HepG2 (cell line): ENCODE results near the gene STK39. TPM values are rescaled to one million over a fixed set of nuclear protein-coding genes. Genes with fewer than 3 reads are reported as not detected.

Experiments used
- ARID3A ChIP-seq: IDR thresholded peaks from 2 replicates; pipeline ENCODE4 v1.6.1; 2012; ENCODE audit warnings: low read depth, low read length, improper control_type of control experiment
- CBFB ChIP-seq: sonication (generic); formaldehyde crosslinking; IDR thresholded peaks from 2 replicates; pipeline ENCODE4 v1.4.0; 2020; ENCODE audit warnings: missing genetic modification reagents
- GPBP1L1 ChIP-seq: sonication (generic); formaldehyde crosslinking; IDR thresholded peaks from 2 replicates; pipeline ENCODE4 v1.5.0; 2020; ENCODE audit warnings: mild to moderate bottlenecking, missing genetic modification reagents
- HCFC1 ChIP-seq: fragments of 150-350 bp; IDR thresholded peaks from 2 replicates; pipeline ENCODE4 v1.6.1; 2014; ENCODE audit warnings: low read depth, low read length
- HMGXB4 ChIP-seq, 2 experiments: sonication (generic) in 1 of 2; formaldehyde crosslinking in 1 of 2; IDR thresholded peaks; 2 replicates each; pipeline versions ENCODE4 v1.4.0 to v1.6.1; 2018 to 2020; ENCODE audit warnings: missing genetic modification reagents in 2 of 2, borderline replicate concordance in 1 of 2, low read depth in 1 of 2, mild to moderate bottlenecking in 1 of 2, missing biosample characterization in 1 of 2
- SP5 ChIP-seq: IDR thresholded peaks from 2 replicates; pipeline ENCODE4 v1.6.1; 2016; ENCODE audit warnings: low read depth, borderline replicate concordance
- SRSF1 ChIP-seq: fragments of 200-400 bp; formaldehyde crosslinking; optimal IDR thresholded peaks from 2 replicates; pipeline ENCODE3; 2017; ENCODE audit warnings: mild to moderate bottlenecking, low read depth, low read length, moderate library complexity
- ZNF276 ChIP-seq: sonication (generic); formaldehyde crosslinking; IDR thresholded peaks from 2 replicates; pipeline ENCODE4 v1.4.0; 2020; ENCODE audit warnings: mild to moderate bottlenecking, low read depth, missing genetic modification reagents
- ZNF431 ChIP-seq: sonication (generic); formaldehyde crosslinking; IDR thresholded peaks from 2 replicates; pipeline ENCODE4 v1.9.0; 2022; ENCODE audit warnings: missing genetic modification reagents, low read depth, mild to moderate bottlenecking, borderline replicate concordance
- ZNF720 ChIP-seq: sonication (generic); formaldehyde crosslinking; IDR thresholded peaks from 2 replicates; pipeline ENCODE4 v1.4.0; 2020; ENCODE audit warnings: missing genetic modification reagents
- polyA plus RNA-seq, 8 experiments: library from polyadenylated mRNA; depleted of rRNA in 3 of 8; stranded (reverse) in 7 of 8; unstranded in 1 of 8; fragments of >200 nt; fragmentation: Illumina TruSeq in 4 of 8; extraction: Trizol in 4 of 8; gene quantifications; 2 replicates each; pipeline versions ENCODE4 v1.2.1 to v1.2.3, GENCODE V29; 2011 to 2016; ENCODE audit warnings: low read depth in 4 of 8, missing spikeins in 1 of 8, mixed read lengths in 1 of 8; ENCODE audit not compliant: insufficient read depth in 1 of 8
- total RNA-seq, 5 experiments: library from RNA; depleted of rRNA; stranded (reverse); fragments of >200 nt; fragmentation: Illumina TruSeq; extraction: Trizol; gene quantifications; 2 replicates each; pipeline ENCODE4 v1.2.3, GENCODE V29; 2016; ENCODE audit warnings: low read depth in 1 of 5
- TF ChIP-seq, protein P1 (sequence below): sonication (generic); formaldehyde crosslinking; IDR thresholded peaks from 2 replicates; pipeline ENCODE4 v1.8.0; 2022; ENCODE audit warnings: low read depth, missing genetic modification reagents
- TF ChIP-seq, protein P2 (sequence below): IDR thresholded peaks from 2 replicates; pipeline ENCODE4 v1.4.0; 2020; ENCODE audit warnings: mild to moderate bottlenecking, missing genetic modification reagents

The STK39 gene
- total and polyA plus RNA-seq, 2 of the 13 experiments (the other 11 are each of a cell fraction or from before 2014, with no cell fraction given), result 27.3 to 38.4 TPM

GRCh38 chr2:168247341-168248261, at the start of gene STK39 (continued):
- TF ChIP-seq, protein P1, sequence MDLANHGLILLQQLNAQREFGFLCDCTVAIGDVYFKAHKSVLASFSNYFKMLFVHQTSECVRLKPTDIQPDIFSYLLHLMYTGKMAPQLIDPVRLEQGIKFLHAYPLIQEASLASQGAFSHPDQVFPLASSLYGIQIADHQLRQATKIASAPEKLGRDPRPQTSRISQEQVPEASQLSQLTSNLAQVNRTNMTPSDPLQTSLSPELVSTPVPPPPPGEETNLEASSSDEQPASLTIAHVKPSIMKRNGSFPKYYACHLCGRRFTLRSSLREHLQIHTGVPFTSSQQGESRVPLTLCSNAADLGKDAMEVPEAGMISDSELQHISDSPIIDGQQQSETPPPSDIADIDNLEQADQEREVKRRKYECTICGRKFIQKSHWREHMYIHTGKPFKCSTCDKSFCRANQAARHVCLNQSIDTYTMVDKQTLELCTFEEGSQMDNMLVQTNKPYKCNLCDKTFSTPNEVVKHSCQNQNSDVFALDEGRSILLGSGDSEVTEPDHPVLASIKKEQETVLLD, result peak; percentile 80
- TF ChIP-seq SP5 (CRISPR knock-in tag) (peak; percentile 76), ZNF276 (peak; percentile 44; the same call in 1 of the 2 replicates), CBFB (peak; percentile 49; the same call in 1 of the 2 replicates), HMGXB4 (CRISPR knock-in tag; IDR thresholded peaks at IDR 0.05; ENCODE audit: borderline replicate concordance in 1 of 2, low read depth in 1 of 2) (peak; percentile 87 to 93), HCFC1 (no peak), GPBP1L1 (no peak), ARID3A (no peak), SRSF1 (peak; percentile 46), ZNF431 (CRISPR knock-in tag) (0 out of 2 replicates have a peak, but pooled peaks have one; percentile 70), ZNF720 (CRISPR knock-in tag) (no peak)
- TF ChIP-seq, protein P2, sequence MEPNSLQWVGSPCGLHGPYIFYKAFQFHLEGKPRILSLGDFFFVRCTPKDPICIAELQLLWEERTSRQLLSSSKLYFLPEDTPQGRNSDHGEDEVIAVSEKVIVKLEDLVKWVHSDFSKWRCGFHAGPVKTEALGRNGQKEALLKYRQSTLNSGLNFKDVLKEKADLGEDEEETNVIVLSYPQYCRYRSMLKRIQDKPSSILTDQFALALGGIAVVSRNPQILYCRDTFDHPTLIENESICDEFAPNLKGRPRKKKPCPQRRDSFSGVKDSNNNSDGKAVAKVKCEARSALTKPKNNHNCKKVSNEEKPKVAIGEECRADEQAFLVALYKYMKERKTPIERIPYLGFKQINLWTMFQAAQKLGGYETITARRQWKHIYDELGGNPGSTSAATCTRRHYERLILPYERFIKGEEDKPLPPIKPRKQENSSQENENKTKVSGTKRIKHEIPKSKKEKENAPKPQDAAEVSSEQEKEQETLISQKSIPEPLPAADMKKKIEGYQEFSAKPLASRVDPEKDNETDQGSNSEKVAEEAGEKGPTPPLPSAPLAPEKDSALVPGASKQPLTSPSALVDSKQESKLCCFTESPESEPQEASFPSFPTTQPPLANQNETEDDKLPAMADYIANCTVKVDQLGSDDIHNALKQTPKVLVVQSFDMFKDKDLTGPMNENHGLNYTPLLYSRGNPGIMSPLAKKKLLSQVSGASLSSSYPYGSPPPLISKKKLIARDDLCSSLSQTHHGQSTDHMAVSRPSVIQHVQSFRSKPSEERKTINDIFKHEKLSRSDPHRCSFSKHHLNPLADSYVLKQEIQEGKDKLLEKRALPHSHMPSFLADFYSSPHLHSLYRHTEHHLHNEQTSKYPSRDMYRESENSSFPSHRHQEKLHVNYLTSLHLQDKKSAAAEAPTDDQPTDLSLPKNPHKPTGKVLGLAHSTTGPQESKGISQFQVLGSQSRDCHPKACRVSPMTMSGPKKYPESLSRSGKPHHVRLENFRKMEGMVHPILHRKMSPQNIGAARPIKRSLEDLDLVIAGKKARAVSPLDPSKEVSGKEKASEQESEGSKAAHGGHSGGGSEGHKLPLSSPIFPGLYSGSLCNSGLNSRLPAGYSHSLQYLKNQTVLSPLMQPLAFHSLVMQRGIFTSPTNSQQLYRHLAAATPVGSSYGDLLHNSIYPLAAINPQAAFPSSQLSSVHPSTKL (CRISPR knock-in tag), result peak; percentile 75
